Fibroblast of skin of left quadriceps (primary cell): ENCODE data around the gene BCL11B.

Source experiments
- DNase-seq, 2 experiments: peaks; one replicate each; pipeline ENCODE4 v3.0.0-alpha.2; 2013; ENCODE audit warnings: low read depth in 2 of 2

The BCL11B gene

DNA sequence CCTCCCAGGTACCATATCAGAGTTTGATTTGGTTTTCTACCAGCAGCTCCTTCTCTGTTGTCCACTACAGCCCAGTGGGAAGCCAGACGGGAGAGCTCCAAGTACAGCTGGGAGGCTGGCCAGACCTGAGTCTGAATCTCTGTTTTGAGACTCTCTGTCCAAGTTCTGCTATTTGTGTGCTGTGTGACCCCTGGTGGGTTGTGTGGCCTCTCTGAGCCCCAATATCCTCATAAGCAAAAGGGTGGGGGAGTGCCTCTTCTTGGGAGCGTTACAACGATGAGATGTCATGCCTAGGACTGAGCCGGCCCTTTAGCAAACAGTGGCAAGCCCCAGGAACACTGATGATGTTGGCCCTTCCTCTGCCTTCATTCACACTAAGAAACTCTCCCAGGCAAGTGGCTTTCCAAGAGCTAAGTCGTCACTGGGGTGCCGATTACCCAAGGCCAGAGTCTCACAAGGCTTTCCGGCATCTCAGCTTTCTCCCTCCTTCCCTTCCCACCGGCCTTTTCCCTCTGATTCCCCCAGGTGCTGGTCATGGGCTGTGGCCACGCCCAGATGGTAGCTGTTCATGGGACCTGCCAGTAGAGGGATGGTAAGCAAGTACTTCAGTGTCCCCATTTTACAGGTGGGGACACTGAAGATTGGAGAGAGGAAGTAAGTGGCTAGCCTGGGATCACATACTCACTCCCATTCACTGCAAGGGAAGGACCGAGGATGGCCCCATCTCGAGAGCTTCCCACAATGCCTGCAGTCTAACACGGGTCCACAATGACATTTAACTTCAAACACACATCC lies 47.7 kb downstream of the BCL11B start:
- no peak for DNase-seq

DNA sequence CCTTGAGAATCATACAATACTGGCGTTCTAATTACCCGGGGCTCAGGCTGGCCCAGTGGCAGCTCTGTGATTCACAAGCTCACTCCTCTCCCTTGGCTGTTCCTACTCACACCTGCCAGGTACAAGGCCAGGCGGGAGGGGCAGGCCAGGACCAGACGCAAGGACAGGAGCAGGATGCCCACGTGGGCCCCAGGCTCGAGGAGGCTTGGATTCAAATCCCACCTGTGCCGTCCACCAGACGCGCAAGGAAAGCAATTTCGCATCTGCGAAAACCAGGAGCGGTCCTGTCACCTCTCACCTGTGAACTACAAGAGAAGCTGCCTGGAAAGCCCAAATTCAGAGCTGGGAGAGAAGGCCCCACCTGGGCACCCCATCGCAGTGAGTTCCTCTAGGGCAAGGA lies 50.6 kb downstream of the BCL11B start:
- DNase-seq, result no peak

GRCh38 chr14:99217066-99217955 lies 54.7 kb downstream of the BCL11B start:
- no peak for DNase-seq

GRCh38 chr14:99216191-99216590 lies 55.8 kb downstream of the BCL11B start:
- DNase-seq, result no peak

DNA sequence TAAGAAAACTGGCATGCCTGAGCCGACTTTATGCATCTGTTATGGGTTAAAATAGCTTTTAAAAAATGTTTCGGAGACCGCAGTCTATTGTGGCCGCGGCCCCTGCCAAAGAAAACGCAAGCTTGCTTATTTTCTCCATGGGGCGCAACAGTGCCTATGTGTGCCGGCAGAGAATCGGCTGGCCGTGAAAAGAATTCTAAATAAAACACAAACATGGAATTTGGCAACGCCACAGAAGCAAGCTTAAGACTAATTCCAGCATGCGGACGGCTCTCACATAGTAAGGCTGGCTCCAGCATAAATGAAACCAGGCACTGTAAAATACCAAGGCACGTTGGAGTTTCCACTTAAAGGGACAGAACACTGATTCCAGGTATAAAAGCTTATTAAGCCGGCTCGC lies 56.7 kb downstream of the BCL11B start:
- DNase-seq, result peak; percentile 97 to 98

DNA sequence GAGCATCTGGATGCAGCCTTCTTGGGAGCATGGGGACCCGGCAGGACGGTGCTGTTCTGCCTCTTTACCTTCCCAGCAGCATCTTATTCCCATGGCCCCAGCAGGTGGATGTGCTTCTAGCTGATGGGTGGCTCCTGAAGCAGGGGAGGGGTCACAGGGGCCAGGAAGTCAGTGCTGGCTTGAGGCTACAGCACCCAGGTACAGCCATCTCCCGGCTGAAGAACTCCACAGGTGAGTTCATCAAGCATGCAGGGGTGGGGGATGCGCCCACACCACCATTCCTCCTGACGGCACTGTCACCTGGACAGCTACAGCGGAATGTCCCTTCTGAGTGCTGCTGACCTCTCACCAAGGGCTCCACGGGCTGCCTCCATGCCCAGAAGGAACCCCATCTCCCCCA lies 57.3 kb downstream of the BCL11B start:
- DNase-seq, result no peak

- DNase-seq, result no peak
Observed at GRCh38 chr14:99213527-99213971, 58.4 kb downstream of the BCL11B start.

GRCh38 chr14:99213101-99213500 lies 58.9 kb downstream of the BCL11B start:
- DNase-seq, result peak; percentile 81

GRCh38 chr14:99212646-99213045 lies 59.4 kb downstream of the BCL11B start:
- DNase-seq, result no peak

DNA sequence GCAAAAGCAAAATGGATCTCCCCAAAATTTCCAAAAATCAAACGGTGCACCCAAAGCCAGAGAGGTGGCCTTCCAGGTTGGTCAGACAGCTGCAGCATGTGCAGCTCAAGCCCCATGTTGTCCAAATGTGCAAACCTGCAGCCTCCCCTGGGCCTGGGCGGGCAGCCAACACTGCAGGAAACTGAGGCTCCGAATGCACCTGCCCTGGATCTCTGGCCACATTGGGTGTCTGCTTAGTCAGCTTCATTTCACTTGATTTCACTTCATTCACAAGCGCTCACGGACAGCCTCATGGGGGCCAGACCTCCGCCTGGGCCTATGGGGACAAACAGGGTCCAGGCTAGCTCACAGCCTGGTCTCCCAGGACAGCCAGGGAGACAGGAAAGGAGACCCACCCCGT lies 59.8 kb downstream of the BCL11B start:
- DNase-seq, result no peak

DNA sequence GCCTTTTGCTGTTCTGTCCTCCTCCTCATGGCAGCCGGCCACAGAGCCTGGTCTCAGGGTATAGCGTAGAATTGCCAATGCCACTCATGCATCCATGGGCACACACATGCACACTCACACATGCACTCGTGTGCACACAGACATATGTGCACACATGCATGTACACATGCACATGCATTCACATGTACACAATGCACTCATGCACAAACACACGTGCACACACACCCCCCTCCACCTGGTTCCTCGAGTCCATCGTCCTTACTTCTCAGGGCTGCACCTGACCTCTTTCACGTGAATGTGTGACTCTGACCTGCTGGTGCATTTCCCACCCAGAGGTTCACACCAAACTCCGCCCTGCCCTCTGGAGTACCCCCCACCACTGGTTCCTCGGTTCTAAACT lies 60.6 kb downstream of the BCL11B start:
- no peak for DNase-seq

GRCh38 chr14:99210333-99210732 lies 61.7 kb downstream of the BCL11B start:
- DNase-seq, result no peak

GRCh38 chr14:99209409-99209808 lies 62.6 kb downstream of the BCL11B start:
- DNase-seq, result no peak

DNA sequence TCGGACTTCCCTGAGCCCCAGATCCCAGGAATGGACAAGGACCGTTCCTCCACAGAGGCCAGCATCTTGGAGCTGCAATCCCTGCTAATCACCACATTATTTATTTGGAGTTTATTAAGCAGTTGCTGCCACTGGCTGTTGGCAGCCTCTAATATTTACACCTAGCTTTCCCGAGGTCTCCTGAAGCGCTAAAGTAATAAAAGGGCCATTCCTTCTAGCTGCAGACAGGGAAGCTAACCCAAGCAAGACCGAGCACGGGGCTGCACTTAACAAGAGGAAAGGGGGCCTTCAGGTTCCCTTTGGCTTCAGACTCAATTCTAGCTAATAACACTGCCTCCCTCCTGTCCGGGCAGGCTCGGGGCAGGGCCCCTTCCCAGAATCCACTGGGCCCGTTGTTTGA lies 63.7 kb downstream of the BCL11B start:
- no peak for DNase-seq

- DNase-seq, result no peak
Observed at GRCh38 chr14:99207456-99207855, 64.5 kb downstream of the BCL11B start.

- no peak for DNase-seq
Observed at GRCh38 chr14:99206090-99206489, 65.9 kb downstream of the BCL11B start.

GRCh38 chr14:99205086-99205688 lies 66.8 kb downstream of the BCL11B start:
- no peak for DNase-seq

DNA sequence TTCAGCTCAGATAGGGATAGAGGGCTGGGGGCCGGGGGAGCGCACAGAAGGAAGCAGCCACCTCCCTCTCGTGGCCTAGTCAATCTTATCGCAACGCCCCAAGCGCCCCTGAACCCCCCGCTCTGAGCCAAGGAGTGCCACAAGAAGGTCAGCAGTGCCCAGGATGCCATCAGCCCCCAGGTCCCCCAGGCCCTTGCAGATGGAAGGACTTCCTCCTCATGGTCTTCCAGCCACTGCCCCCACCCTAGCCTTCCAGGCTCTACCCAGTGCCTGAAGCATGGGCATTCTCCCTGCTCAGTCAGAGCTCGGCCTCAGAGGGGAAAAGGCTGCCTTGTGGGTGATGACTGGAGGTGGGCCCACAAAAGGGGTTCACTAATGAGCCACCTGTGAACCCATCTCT lies 68.2 kb downstream of the BCL11B start:
- no peak for DNase-seq

DNA sequence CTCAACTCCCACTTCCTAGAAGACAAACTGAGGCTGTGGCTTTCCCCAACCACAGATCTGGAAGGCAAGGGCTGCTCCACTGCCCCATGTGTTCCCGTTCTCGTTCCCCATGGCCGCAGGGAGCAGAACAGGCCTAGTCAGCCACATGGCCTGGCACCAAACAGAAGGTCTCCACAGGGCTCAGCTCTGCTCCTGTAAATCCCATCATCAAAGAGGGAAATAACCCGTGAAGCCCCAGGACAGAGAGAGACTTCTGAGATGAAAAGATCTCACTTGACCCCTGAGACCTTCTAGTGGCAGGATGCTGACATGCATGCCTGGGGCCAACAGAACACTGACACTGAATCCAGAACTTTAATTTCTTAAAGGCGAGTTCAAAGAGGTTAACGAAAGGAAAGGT lies 68.9 kb downstream of the BCL11B start:
- no peak for DNase-seq

- no peak for DNase-seq
Observed at GRCh38 chr14:99202516-99202915, 69.5 kb downstream of the BCL11B start.

DNA sequence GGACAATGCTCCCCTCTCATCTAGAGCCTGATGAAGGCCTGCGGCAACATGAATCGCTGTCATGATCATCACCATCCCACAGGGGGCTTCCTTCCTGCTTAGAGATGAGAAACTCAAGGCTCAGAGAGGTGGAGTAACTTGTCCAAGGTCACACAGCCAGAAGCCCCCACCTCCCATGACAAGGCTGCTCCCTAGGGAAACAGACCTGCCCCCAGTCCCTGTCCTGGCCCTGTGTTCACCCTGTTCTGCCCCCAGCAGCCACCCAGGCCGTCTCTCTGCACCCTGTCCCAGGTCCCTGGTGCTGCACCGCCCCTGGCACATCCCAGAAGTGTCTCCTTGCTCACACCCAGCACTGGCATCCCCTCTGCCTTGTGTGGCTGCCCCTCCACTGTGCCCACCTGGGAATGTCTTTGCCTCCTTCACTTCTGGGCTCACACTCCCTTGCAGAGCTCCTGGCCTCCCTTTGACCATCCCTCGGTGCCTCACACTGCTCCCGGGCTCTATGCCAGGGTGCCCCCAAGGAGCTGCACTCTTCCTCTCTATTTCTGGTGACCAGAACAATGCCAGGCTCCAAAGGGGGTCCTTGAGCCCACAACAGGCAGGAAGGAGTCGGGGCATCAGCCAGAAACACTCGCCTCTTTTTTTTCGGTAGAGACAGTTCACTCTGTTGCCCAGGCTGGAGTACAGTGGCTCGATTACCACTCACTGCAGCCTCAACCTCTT lies 70.5 kb downstream of the BCL11B start:
- no peak for DNase-seq

DNA sequence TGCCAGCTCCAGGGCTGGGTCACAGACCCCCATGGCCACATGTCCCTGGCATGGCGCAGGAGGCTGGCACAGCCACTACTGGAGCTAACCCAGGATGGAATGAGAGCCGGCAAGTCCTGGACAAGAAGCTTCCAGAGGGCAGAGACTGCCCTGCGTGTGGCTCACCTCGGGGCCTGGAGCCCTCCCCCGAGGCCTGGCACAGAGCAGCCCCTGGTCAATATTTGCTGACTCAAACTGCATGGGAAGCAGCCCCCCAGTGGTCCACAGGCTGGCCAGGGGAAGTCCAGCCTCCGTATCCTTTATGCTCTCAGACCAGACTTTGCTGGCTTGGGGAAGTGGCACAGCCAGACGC lies 71.4 kb downstream of the BCL11B start:
- no peak for DNase-seq
